Ammon's horn (tissue), 1 donor: ENCODE data around the gene LY6G6F.

ENCODE experiments used
- DNase-seq: peaks from one replicate; pipeline ENCODE4 v3.0.0-alpha.2; 2016; ENCODE audit warnings: low spot score

The LY6G6F gene

DNA sequence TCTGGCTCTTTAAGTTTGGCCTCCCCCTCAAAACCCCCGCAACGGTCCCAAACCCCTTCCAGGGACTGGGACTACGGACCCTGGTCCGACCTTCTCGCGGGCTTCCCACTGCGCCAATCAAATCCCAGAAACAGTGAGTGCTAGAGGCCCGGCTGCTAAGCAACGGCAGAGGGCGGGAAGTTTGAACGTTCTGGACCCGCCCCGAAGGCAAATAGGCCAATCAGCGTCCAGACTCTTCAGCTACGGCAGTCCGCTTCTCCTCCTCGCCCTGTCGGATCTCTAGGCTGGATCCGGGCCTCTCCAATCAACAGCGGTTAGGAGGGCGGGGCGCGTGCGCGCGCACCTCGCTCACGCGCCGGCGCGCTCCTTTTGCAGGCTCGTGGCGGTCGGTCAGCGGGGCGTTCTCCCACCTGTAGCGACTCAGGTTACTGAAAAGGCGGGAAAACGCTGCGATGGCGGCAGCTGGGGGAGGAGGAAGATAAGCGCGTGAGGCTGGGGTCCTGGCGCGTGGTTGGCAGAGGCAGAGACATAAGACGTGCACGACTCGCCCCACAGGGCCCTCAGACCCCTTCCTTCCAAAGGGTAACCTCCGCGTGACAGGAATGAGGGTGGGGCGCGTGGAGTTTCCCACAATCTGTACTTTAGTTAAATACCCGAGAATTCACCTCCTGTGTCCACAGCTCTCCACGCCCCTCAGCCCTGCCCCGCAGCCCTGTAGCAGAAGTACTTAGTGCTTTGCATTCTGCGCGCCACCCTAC lies 33.2 kb downstream of the LY6G6F start, which contains the start of gene MSH5:
TSS of gene MSH5 (plus strand) at position 367 of the 758 bp plus-strand sequence. CDS start 462 bp downstream, outside the sequence.
- DNase-seq, result peak; percentile 99

DNA sequence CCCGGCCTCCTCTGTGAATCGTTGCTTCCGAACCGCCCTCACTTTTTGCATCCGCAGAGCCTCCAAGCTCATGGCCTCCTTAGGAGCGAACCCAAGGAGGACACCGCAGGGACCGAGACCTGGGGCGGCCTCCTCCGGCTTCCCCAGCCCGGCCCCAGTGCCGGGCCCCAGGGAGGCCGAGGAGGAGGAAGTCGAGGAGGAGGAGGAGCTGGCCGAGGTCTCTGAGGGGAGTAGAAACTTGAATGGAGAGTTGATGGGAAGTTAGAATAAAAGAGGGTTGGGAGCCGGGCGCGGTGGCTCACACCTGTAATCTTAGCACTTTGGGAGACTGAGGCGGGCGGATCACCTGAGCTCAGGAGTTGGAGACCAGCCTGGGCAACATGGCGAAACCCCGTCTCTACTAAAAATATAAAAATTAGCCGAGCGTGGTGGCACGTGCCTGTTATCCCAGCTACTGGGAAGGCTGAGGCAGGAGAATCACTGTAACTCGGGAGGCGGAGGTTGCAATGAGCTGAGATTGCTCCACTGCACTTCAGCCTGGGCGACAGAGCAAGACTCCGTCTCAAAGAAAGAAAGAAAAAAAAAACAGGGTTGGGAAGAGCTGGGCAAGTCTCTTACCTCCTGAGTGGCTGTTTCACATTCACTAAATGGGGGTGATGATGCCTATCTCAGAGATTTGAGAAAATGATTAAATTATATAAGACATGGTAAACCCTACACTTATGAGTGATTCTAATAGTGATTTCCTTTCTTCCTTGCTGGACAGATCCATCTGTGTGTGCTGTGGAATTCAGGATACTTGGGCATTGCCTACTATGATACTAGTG lies 33.9 kb downstream of the LY6G6F start:
- no peak for DNase-seq

DNA sequence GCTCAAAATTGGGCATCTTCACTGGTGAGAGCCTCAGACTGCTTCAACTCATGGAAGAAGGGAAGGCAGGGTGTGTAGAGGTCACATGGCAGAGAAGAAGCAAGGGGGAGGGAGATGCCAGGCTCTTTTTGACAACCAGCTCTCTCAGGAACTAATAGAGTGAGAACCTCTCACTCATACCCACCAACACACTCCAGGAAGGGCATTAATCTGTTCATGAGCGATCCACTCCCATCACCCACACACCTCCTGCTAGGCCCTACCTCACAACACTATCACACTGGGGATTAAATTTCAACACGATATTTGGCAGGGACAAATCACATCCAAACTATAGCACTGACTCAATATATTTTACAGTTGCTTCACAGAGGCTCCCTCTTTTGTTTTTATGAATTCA lies 35.1 kb downstream of the LY6G6F start:
- DNase-seq, result no peak

DNA sequence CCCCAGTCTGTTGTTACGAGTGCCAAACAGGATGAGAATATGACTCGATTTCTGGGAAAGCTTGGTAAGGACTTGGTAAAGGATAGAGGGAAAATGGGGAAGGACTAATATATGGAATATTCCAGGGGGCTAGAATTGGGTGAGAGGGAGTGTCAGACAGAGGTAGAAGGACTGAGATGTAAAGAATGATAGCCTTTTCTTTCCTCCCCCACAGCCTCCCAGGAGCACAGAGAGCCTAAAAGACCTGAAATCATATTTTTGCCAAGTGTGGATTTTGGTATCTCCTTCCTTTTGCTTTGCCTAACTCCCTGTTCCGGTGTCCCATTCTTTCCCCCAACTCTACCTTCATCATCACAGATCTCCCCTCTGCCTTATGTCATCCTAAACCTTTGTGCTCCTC lies 36.2 kb downstream of the LY6G6F start:
- DNase-seq, result no peak

DNA sequence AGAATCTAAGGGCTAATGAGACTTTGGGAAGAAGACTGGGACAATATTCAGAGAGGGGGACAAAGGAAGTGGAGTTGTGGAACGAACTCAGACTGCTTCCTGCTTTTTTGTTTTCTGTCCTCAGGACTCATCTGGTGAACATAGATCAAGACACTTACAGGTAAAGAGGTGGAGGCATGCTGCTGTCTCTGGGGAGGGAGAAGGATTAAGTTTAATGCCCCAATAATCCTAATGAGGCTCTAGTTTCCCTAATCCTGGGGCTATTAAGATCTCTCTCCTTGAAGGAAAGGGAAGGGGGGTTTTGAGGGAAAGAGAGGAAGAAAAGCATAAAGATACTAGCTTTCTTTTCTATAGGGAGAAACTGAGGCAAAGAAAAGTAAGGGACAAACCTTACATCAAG lies 37.8 kb downstream of the LY6G6F start:
- no peak for DNase-seq

DNA sequence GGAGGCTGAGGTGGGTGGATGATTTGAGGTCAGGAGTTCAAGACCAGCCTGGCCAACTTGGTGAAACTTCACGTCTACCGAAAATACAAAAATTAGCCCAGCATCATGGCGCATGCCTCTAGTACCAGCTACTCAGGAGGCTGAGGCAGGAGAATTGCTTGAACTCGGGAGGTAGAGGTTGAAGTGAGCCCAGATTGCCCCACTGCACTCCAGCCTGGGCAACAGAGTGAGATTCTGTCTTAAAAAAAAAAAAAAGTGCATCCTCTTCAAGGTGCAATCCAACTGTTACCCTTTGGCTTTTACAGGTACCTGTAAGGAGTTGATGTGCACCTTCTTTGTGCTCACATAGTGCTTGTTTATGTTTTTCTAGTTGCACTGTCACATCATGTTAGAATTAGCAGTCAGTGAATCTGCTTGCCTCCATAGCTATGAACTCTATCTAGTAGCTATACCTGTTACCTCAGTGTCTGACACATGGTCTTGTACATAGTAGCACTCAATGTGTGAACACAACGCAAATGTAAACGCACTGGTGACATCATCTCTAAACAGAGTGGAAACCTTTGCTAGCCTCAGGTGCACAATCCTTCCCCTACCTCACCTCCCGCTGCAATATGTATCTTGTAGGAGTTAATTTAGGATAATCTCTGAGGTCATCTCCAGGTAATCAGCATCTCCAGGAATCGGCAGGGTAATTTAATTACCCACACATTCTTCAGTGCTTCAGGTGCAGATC lies 42.8 kb downstream of the LY6G6F start:
- DNase-seq, result no peak

DNA sequence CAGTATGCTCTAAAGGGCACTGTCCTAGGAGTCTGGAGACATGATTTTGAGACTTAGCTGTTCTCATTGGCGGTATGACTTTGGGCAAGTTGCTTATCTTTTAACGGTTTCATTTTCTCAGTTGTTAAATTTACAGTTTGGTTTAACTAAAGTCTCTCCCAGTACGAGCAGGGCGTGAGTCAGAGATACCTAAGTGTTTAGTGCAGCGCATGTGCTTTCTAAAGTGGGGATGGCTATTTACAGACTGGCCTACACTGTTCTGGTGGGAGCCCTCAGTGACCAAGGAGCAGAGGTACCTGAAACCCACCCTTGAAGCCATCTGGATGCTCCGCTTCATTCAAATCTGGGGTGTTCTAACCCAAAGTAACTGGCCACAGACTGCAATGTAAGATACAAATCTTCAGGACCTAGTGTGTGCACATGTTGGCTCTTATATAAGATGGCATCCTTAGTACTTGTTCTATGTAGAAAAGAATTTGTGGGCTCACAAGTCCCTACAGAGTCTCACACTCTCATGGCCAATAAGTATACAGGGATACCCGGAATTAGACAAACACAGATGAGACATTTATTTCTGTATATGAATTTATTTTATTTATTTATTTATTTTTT lies 43.9 kb downstream of the LY6G6F start:
- no peak for DNase-seq

DNA sequence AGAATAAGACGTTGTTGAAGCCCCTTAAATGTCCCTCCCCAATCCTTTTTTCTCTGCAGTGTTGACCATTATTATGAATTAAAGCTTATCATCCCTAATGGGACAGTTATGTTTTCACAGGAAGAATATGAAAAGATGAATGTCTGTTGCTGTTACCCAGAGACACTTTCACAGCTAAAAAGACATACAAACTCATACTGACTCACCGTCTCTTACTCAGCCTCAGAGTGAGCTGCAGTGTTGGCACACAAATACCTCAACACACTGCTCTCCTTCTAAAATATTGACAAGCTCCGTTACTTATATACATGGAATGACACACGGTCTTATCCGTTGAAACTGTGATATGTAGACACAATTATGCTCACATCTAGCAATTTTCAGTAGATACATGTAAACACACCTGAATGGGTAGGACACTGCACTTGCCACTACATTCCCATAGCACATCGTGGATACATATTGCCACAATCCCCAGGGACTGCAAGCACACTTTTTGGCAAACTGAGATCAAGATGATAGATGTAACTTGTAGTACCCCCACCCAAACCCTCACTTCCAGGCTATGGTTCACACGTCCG lies 46.2 kb downstream of the LY6G6F start:
- DNase-seq, result no peak

DNA sequence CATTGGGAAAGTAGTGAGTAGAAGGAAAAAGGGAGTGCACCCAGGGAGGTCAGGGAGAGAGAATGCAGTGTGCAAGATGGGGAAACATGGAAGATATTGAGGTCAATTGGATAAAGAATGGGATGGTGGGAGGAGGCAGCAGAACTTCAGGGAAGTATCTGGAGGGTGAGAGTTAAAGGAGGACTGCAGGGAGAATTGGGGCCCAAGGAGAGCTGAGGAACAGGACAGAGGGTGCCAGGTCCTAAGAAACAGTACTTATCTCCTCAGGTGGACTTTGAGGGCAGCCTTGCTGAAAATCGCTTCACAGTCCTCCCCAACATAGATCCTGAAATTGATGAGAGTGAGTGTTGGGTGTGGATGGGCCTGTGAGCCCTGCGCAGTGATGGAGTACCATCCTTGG lies 51.6 kb downstream of the LY6G6F start:
- no peak for DNase-seq
